Stimulated activated CD8-positive, alpha-beta memory T cell treated with anti-CD3 and anti-CD28 coated beads, Interleukin-12 subunit alpha, Interleukin-12 subunit beta, amount 100 ng/mL, for 4 hours (primary cell): ENCODE results near the gene SPAM1.
"Not testable (repeated sequence)": the region's sequence is repeated elsewhere in the genome, so short reads cannot be mapped to it uniquely, and the experiment has no call there.

Experiments used
- DNase-seq: peaks from one replicate; pipeline ENCODE4 v3.0.0-alpha.2; 2020; ENCODE audit warnings: low read depth

The SPAM1 gene

GRCh38 chr7:123948136-123948535 lies 23.1 kb downstream of the SPAM1 start:
- DNase-seq, result no peak

GRCh38 chr7:123958186-123958703 lies 33.2 kb downstream of the SPAM1 start:
- no peak for DNase-seq

- DNase-seq, result no peak
Measured at GRCh38 chr7:123961771-123962170, 36.7 kb downstream of the SPAM1 start.

- no peak for DNase-seq
Measured at GRCh38 chr7:123966936-123967335, 41.9 kb downstream of the SPAM1 start.

GRCh38 chr7:123972045-123972444 lies 47.0 kb downstream of the SPAM1 start:
- DNase-seq, result no peak

GRCh38 chr7:123972831-123973230 lies 47.8 kb downstream of the SPAM1 start:
- DNase-seq, result no peak

GRCh38 chr7:123974326-123974908 lies 49.4 kb downstream of the SPAM1 start:
- no peak for DNase-seq

- DNase-seq, result no peak
Measured at GRCh38 chr7:123975084-123975483, 50.0 kb downstream of the SPAM1 start.

- DNase-seq, result no peak
Measured at GRCh38 chr7:123977081-123977480, 52.0 kb downstream of the SPAM1 start.

GRCh38 chr7:123979876-123980275 lies 54.8 kb downstream of the SPAM1 start:
- no peak for DNase-seq

- DNase-seq, result no peak
Measured at GRCh38 chr7:123987445-123987844, 62.4 kb downstream of the SPAM1 start.

- no peak for DNase-seq
Measured at GRCh38 chr7:123992913-123993518, 68.0 kb downstream of the SPAM1 start.

GRCh38 chr7:123993996-123994395 lies 69.0 kb downstream of the SPAM1 start:
- no peak for DNase-seq

- no peak for DNase-seq
Measured at GRCh38 chr7:123994449-123994848, 69.4 kb downstream of the SPAM1 start.

- DNase-seq, result no peak
Measured at GRCh38 chr7:123995617-123996326, 70.7 kb downstream of the SPAM1 start.

GRCh38 chr7:123996327-123996625 lies 71.2 kb downstream of the SPAM1 start:
- no peak for DNase-seq

GRCh38 chr7:123998921-123999320 lies 73.9 kb downstream of the SPAM1 start:
- no peak for DNase-seq

GRCh38 chr7:123999703-124000102 lies 74.7 kb downstream of the SPAM1 start:
- DNase-seq, result no peak

- not testable (repeated sequence) for DNase-seq
Measured at GRCh38 chr7:124008296-124008695, 83.3 kb downstream of the SPAM1 start.

GRCh38 chr7:124009321-124009720 lies 84.3 kb downstream of the SPAM1 start:
- no peak for DNase-seq
